ENCODE measurements around the gene CKAP2. TPM values are rescaled to one million over a fixed set of nuclear protein-coding genes. Genes with fewer than 3 reads are reported as not detected.

Gene CKAP2, protein sequence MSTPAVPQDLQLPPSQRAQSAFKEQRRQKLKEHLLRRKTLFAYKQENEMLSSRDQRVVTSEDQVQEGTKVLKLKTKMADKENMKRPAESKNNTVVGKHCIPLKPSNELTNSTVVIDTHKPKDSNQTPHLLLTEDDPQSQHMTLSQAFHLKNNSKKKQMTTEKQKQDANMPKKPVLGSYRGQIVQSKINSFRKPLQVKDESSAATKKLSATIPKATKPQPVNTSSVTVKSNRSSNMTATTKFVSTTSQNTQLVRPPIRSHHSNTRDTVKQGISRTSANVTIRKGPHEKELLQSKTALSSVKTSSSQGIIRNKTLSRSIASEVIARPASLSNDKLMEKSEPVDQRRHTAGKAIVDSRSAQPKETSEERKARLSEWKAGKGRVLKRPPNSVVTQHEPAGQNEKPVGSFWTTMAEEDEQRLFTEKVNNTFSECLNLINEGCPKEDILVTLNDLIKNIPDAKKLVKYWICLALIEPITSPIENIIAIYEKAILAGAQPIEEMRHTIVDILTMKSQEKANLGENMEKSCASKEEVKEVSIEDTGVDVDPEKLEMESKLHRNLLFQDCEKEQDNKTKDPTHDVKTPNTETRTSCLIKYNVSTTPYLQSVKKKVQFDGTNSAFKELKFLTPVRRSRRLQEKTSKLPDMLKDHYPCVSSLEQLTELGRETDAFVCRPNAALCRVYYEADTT
- total RNA-seq: 47.3 and 68.5 TPM in 2 replicates

GRCh38 chr13:52454820-52455676, at the start of gene CKAP2:
CKAP2 (plus strand) TSS chr13:52455478; CDS start chr13:52455557, 79 bp downstream.

GRCh38 chr13:52405767-52406494, 49.3 kb upstream of the CKAP2 start, which contains the start of gene THSD1:
THSD1 (minus strand) TSS chr13:52406172; CDS start chr13:52402600, 3,572 bp downstream.

GRCh38 chr13:52450012-52450792, 5.1 kb upstream of the CKAP2 start, which contains the start of gene VPS36:
VPS36 (minus strand) TSS chr13:52450634; CDS start chr13:52450594, 40 bp downstream.

Other genes with a start within 250 kb of the CKAP2 start
- 22.0 and 34.0 TPM in 2 replicates for gene THSD1, start 49.3 kb upstream of the CKAP2 start, total RNA-seq
- gene VPS36, start 4.8 kb upstream of the CKAP2 start, total RNA-seq: 51.6 and 53.4 TPM in 2 replicates
- gene HNRNPA1L2, start 187.0 kb downstream of the CKAP2 start, total RNA-seq: 3.7 and 4.8 TPM in 2 replicates
- 40.1 and 54.4 TPM in 2 replicates for gene SUGT1, start 197.4 kb downstream of the CKAP2 start, total RNA-seq